GM18867 (cell line): ENCODE measurements around the gene HIPK2.
A peak's percentile ranks its signal among the peaks of the same experiment; 100 is the strongest.
"Not testable (repeated sequence)": the region's sequence is repeated elsewhere in the genome, so short reads cannot be mapped to it uniquely, and the experiment has no call there.

Experiments
- ATAC-seq: cut with Tn5 transposase; IDR thresholded peaks from one replicate; pipeline ENCODE4 v1.9.1; 2021; ENCODE audit warnings: mild to moderate bottlenecking, moderate library complexity; ENCODE audit not compliant: unreplicated experiment

Gene HIPK2

DNA sequence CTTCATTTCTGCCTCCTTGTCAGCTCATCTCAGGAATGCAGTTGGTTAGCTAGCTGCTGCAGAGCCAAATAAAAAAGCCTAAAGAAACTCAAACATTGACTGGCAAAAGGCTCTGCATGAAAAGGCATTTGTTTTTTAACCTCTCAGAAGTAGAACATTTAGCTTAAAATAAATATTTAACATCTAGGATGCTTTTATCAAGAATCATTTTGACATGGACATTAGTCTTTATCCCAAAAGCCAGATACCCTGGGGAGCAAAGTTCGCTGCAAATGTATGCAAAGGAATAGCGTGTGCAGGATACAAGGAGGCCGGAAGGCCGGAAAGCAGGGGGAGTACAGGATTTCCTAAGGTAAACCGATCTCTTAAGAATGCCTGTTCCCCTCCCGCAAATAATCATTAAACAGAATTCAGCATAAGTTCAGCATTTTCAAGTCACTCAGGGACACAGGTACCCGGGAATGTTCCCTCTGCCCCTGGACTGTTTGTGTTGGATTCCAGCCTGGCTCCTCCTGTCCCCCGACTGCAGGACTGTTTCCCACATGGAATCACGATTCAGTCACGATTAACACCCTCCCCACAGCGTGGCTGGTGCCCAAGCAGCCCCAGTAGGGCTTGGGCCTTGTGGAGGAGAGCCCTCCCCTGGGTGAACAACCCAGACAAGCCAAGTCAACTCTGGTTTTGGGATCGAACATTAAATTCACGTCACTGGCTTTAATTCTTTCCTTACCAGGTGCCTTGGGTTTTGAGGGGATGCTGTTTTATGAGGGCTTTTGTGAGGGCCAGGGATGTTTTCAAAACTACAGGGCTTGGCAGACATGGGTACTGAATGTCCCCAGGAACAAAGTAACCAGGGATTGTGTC is 97.8 kb downstream of the HIPK2 start:
- no peak for ATAC-seq

DNA sequence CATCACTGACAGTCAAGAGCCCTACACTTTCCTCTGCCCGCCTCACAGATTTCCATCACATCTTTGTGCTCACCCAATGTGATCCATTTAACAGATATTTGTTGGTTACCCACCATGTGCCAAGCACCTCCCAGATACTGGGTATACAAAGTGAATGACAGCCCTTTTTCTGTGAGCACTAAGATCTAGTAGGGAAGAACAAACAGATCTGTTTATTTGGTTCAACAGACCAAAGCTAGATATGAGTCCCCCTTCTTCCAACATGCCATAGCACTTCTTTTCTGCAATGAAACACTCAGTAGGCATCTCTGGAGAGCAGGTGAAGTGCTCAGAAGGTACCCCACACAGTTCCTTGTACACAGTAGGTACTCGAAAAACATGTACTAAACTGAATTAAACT is 101.4 kb downstream of the HIPK2 start:
- ATAC-seq: no peak

DNA sequence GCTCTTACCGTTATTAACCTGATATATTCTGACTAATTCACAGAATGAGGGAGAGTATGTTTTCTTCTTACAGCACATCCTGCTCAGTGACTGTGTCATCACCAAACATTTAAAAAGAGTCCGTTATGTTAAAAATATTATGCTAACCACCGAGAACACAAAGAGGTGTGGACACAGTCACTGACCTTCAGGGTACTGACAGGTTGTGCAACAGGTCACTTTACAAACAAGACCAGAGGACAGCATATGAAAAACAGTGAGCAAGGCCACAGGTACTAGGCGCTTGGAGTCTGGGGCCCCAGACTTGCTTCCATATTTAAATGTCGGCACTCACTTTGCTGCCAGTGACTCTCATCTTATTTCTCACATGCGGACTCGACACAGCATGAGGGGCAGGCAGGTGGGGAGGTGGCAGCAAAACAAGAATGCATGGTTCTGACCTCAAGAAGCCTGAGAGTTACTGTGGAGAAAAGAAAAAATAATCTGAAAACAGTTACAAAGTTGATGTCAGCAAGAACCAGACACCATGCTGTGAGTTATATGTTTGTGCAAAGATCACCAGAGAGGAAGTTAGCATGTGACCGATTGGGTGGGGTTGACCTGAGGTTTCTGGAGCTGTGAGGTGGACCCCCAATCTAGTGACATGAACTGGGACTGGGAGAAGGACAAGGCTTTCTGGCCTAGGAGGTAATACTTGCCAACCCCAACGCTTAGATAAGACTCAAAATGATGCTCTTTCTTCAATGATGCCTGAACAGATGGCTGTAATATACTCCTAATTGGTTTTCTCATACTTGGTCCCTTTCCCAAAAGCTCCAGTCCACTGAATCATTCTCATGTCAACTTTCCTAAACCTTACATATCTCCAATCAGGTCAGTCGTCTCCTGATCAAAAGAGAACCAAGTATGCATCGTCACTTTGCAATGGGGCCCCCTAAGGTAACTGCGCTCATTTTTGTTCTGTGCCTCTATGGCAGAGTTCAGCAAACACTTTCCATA is 102.4 kb downstream of the HIPK2 start:
- no peak for ATAC-seq

DNA sequence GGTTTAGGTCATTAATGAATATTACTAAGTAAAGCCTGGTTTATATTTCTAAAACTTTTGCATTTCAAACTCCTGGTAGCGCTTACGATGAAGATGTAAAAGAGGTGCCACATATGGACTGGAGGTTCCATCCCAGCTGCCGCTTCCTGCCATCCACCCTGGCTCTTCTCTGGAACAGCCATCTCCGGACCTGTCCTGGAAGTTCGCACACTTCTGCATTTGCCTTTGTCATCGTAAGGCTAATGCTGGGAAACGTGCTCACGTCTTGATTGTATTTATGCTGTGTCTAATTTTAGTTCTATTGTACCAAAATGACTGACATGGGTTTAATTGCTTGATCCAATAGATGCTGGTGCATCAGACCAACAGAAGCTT is 103.1 kb downstream of the HIPK2 start:
- ATAC-seq: no peak

DNA sequence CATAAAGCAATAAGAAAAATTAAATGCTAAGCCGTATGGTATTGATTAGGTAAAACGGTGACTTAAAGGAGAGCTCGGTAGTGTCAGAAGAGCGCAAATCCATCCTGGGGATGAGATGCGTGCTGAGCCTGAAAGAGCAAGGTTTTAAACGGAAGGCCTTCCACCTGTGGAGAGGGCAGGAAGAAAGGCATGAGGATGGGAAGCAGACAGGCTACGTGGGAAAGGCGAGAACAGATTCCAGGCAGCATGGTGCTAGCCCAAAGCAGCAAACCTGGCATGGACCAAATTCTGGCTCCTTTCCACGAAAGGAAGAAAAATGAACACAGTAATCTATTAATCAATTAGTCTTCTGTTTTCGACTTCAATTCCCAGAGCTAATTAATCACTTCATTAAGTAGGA is 103.5 kb downstream of the HIPK2 start:
- ATAC-seq: no peak

DNA sequence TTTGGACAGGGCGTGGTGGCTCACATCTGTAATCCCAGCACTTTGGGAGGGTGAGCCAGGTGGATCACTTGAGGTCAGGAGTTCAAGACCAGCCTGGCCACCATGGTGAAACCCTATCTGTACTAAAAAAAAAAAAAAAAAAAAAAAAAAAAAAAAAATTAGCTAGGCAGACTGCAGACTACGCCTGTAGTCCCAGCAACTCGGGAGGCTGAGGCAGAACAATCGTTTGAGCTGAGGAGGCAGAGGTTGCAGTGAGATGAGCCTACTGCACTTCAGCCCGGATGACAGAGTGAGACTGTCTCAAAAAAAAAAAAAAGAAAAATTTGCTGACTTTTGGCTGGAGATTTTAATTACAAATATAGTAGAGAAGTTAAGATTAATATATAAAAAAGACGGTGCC is 104.0 kb downstream of the HIPK2 start:
- ATAC-seq: no peak

DNA sequence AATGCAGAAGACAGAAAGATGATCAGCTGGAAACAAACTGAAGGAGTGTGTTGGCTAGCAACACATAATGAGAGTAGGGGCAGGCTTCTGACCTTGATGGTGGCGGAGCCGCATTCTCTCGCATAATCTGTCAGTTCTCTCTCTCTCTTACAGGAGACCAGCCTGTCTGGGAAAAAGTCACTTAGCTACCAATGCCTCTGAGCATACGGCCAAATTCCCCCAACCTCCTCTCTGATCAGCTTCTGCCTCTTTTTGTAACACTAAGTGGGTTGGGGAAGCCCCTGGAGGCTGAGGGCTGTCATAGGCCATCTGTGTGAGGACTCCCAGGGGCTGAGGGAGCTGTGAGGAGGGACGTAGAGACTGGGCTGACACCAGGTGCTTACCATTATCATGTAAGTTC is 104.6 kb downstream of the HIPK2 start:
- peak; percentile 76 for ATAC-seq

DNA sequence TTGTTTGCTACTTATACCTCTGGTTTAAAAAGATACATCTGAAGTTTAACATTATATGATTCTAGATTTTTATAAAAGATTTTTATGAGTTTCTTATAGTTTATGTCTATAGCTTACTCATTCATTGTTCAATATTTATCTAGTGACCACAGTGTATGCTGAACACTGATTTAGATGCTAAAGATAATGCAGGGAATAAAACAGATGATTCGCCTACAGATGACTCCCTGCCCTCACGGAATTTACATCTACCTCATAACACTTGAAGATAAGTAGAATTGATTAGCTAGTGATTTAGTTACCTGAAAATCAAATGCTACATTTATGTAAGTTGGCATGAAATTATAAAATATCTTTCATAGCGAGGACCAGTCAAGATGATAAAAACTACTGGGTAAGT is 105.8 kb downstream of the HIPK2 start:
- no peak for ATAC-seq

DNA sequence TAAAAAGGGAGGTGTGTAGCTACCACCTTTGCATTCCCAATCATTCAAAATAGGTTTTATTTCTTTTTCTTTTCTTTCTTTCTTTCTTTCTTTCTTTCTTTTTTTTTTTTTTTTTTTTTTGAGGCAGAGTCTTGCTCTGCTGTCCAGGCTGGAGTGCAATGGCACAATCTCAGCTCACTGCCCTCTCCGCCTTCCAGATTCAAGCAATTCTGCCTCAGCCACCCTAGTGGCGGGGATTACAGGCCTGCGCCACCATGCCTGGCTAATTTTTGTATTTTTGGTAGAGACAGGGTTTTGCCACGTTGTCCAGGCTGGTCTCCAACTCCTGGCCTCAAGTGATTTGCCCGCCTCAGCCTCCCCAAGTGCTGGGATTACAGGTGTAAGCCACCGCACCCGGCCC is 107.1 kb downstream of the HIPK2 start:
- not testable (repeated sequence) for ATAC-seq

DNA sequence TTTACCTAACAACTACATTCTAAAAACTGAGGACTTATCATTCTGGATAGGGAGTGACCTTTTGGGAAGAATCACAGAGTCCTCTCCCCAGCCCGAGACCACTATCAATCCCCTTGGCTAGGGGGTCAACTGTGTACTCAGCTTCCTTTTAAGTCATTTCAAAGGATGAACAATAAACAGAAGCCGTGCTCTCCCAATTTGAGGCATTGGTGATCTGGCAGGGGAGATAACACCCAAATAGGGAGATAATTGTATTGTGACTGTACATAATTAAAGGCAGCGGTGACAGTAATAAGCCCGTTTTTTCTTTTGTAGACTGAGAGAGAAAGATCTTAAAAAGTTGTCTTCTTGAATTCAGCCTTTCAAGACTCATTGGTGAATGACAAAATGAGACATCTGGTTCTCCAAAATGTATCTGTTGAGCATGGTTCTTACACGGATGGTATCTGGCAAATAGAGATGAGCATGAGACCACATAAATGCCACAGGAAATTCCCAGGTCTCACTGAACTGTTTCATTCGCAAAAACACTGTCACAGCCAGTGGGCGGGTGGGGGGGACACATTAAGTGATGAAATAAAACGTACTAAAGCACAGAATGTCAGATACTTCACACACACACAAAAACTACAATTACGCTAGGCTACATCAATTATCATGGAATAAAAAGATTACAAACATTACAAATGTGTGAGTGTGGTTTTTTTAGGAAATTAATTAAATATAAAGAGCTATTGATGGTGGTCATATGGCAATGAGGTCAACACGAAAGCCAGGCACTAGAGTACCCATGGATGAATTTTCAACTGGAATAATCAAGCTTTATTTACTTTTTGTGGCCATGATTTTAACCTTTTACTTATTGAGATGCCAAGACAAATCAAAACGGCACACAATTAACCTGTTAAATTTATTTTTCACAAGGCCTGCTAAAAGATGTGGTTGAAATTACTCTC is 108.4 kb downstream of the HIPK2 start:
- ATAC-seq: no peak

DNA sequence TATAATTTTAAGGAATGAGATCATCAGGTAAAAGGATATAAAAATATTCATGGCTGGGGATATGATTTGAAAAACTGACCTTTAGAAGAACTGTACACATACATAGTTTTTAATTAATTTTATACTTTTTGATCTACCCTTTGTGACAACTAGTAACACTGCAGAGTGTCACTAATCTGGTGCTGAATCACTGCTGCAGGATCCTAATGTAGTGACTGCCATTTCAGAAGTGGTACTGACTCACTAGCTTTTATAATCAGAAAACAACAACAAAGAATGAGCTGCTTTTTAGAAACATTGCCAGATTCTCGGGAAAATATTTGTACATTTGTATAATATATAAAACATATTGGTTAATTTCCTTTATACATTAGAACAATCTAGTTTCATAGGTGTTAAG is 110.4 kb downstream of the HIPK2 start:
- no peak for ATAC-seq

DNA sequence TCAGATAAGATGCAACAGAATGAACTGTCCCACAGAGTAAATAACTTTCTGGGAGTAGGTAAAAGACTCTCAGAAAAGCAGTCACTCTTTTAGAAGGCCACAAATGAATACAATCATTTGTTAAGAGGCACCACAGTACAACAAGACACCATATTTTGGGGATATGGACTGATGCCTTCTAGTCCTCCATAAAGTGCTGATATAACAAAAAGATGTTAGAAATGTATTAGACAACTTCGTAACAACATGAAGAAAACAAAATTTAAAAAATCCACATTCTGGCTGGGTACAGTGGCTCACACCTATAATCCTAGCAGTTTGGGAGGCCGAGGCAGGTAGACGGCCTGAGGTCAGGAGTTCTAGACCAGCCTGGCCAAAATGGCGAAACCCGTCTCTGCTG is 111.3 kb downstream of the HIPK2 start:
- no peak for ATAC-seq

DNA sequence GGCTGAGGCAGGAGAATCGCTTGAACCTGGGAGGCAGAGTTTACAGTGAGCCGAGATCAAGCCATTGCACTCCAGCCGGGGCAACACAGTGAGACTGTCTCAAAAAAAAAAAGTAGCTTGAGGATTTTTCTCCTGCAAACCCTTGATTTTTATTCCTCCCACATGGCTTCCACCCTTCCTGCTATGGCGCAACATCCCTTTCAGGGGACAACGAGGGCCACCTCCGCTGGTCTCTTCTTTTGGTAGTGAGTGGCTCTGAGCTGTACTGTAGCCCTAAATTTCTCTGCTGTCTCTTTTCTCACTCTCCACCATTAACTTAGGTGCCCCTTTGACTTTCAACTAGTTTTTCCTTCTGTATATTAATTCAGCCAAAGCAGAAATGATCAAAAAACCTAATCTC is 113.4 kb downstream of the HIPK2 start:
- no peak for ATAC-seq

DNA sequence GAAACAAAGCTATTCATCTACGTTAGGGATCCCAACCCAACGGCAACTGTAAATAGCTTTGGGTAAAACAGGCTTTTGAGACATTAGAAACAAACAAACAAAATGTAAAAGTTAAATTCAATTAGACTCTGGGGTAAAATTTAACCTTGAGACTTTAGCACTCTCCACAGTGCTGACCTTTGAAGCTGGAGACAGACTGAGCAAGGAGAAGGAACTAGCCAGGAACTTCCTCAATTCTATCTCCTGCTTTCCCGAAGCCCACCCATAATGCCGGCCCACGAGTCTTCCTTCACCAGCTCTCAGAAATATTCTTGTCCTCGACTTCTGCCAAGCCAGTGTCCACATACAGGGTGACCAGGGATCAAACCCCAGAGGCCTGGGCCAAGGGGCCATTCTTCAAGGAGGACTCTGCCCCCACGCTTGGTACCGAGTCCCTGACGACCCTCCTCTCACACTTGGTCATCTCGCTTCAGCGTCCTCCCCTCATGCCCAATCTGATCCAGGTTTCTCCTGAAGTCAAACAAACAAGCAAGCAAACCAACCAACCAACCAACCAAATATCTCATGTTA is 114.1 kb downstream of the HIPK2 start:
- no peak for ATAC-seq

DNA sequence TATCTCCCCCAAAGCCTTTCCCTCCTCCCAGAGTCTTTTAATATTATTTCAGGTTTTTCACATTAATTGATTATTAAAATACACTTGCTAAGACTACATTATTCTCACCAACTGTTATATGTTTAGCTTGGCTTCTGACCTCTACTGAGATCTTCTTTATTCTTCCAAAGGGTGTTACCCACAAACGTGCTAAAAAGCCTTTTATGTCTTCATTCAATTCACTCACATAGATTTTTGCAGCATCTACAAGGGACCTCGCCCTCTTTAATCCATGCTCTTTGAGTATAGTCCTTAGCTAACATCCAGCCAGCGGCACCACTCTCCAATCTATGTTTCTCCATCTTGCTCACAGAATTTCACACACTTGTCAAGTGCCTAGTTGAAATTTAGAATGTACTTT is 115.9 kb downstream of the HIPK2 start:
- no peak for ATAC-seq

DNA sequence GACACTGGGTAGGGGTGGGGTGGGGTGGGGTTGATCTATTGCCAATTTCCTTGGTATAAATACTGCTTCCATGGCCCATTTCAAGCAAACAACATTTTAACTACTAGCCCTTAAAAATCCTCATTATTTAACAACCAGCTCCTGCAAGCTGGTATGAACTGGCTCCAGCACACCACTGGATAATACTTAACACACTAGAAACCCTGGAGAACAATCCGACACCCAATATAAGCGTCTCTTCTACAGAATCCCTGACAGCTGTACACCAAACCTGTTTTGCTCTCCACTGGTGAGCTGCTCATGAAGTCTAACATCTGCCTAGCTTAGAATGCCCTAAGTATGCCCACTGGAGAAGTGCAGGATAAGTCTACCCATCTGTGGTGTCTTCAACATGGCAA is 116.8 kb downstream of the HIPK2 start:
- no peak for ATAC-seq

DNA sequence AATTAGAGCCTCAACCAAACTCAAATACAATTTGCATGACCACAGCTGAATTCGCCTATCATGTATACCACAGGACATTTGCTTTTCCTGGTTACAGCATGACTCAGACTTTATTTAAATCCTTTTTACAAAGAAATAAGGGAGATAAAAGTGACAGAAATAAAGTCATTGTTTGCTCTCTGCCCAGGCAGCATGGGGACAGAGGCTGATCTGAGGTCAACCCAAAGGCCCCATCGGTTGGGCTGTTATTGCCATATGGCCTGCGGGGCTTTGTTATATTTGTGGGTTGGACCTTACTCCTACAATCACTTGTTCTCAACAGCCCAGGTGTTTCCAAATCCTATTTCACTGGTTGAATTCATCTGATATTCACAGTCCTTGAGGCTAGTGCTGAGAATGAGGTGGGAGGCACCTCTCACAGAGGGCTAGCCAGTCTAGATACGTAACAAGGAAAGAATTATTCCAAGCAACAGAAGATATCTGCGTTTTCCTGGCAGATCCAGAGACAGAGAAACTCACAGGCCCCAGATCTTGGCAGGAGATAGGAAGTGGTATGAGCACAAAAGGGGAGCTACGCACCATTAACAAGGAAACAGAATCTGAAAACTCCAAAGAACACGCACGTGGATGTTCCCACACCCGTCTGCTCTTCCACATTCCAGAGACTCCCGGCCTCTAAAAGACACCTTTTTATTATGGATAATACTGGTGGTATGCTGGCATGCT is 117.3 kb downstream of the HIPK2 start:
- no peak for ATAC-seq

DNA sequence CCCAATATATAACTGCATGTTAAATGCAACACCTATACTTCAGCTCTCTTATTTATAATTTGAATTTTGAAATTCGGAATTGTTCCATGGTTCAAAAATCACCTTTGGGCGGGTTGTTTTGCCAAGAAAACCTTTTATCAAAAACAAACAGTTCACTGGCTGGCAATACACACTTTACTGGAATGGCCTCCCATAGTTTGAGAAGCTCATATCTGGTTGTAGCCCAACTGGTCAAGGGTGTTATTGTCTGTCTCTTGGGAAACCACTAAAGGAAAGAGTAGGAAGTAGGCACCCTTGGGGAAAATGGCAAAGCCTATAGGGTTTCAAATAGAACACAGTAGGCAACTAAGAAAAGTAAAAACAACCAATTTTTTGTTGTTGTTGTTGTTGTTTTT is 117.9 kb downstream of the HIPK2 start:
- ATAC-seq: no peak

DNA sequence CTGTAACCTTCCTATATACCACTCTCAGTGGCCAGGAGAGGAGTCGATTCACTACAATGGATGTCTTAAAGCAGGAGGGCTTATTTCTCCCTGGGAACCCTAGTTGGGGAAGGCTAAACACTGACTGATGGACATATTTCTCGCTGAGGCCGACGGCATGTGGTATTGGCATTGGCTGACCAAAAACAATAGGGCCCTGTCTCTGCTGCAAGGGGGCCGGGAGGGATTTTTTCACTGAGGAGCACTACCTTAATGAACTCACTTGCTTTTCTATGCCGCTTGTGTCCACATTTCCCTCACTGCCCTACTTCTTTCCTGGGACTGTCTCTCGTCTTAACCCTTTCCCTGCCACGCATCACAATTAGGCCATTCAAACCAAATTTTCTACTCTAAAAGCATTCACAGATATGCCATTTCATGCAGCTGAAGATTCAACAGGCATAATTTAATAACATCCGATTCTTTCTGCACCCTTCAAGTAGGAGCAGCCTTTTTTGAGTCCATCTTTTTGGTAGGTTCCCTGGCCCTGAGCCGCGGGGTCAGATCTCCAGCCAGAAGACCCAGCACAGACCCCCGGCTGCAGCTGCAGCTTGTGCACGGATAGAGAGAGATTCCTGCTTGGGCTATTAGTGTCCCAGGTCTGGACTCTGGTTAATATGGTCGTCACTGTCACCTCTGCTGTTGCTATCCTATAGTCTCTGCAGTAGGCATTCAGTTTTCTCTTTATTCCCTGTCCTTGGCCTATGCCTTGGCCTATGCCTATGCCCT is 118.7 kb downstream of the HIPK2 start:
- ATAC-seq: no peak
